ENCODE measurements around the gene VPS13C.

- TF ChIP-seq CTCF (conservative IDR thresholded peaks at IDR 0.05; ENCODE audit: low read depth in 2 of 2) (peak in 1 of 2 experiments; percentile 29; a peak in 2 of 4 replicates), JUNB (IDR thresholded peaks at IDR 0.05; ENCODE audit: unreplicated experiment) (no peak), EZH2 (IDR thresholded peaks at IDR 0.05; ENCODE audit: low read depth, unreplicated experiment) (peak; percentile 66), POLR2AphosphoS5 (IDR thresholded peaks at IDR 0.05; ENCODE audit: low read depth) (0 out of 2 replicates have a peak, but pooled peaks have one; percentile 17), CREB1 (CRISPR knock-in tag; IDR thresholded peaks at IDR 0.05; ENCODE audit: low read depth) (0 out of 2 replicates have a peak, but pooled peaks have one; percentile 23), ZNF331 (CRISPR knock-in tag; IDR thresholded peaks at IDR 0.05; ENCODE audit: low read depth) (no peak), EZH2phosphoT487 (IDR thresholded peaks at IDR 0.05; ENCODE audit: unreplicated experiment) (no peak), REST (IDR thresholded peaks at IDR 0.05; ENCODE audit: unreplicated experiment) (peak; percentile 68), NANOG (IDR thresholded peaks at IDR 0.05; ENCODE audit: borderline replicate concordance) (no peak), ETS1 (IDR thresholded peaks at IDR 0.05) (no peak), STAT1 (IDR thresholded peaks at IDR 0.05; ENCODE audit: unreplicated experiment) (no peak), ZNF114 (CRISPR knock-in tag; IDR thresholded peaks at IDR 0.05) (no peak), ZNF462 (CRISPR knock-in tag; IDR thresholded peaks at IDR 0.05) (no peak)
Observed at GRCh38 chr15:62066663-62067447, 6.6 kb upstream of the VPS13C start, which contains the start of gene C2CD4A.

Measured in GM23338 (cell line).